HG02884 (cell line): Measurements from ENCODE around the gene RLN1.
"Not testable (repeated sequence)": the region's sequence is repeated elsewhere in the genome, so short reads cannot be mapped to it uniquely, and the experiment has no call there.

ENCODE experiments used
- ATAC-seq: cut with Tn5 transposase; IDR thresholded peaks from one replicate; pipeline ENCODE4 v1.9.1; 2021; ENCODE audit warnings: mild to moderate bottlenecking, moderate library complexity; ENCODE audit not compliant: unreplicated experiment

The RLN1 gene

DNA sequence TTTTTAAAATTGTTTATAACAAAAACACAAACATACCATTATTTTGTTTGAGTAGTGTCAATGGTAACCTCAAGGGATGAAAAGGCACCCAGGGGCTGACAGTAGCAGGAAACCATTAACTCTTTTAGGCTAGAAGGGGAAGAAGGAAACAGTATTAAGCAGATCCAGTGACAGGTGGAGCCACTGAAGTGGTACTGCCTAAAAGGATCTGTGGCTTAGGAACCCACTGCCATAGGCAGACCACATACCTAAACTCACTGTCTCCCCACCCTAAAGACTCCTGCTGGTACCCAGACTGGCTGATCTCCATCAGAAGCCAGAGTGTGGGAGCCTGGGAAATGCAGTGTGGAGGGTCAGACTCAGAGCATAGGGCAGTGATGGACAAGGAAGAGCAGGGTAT, 13.5 kb downstream of the RLN1 start:
- ATAC-seq, result no peak

DNA sequence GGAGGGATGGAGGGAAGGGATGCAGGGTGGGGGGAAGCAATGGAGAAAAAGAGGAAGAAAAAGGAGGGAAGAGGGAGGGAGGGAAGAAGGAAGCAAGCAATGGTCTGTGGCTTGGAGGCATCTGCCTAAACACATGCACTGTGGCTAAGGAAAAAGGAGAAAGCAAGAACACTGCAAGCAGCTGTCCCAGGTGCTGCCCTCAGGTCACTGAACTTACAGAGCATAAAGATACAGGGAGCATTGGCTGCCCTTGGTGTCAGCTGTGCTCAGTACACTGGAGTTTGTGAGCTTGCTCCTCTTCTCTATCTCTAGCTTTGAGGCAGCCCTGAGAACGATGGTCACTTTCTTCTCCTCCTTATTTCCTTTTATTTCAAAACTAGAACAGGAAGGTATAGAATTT, 18.1 kb downstream of the RLN1 start:
- ATAC-seq, result not testable (repeated sequence)

DNA sequence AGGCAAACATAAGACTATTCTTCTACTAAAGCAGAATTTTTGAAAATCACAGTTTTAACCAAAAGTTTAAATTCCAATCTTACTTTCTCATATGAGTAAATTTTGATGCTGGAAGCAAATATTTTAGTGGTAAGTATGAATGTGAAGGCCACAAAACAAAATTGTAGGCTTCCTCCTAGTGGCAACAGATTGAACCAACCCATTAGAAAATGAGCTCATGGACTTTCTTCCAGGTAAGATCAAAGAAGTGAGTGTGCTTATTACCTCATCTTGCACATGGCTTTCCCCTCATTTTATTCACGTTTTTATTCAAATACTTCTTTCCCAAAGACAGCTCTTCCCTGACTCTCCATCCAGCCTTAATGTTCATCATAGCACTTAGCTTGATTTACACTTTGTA, 18.6 kb downstream of the RLN1 start:
- ATAC-seq, result no peak

DNA sequence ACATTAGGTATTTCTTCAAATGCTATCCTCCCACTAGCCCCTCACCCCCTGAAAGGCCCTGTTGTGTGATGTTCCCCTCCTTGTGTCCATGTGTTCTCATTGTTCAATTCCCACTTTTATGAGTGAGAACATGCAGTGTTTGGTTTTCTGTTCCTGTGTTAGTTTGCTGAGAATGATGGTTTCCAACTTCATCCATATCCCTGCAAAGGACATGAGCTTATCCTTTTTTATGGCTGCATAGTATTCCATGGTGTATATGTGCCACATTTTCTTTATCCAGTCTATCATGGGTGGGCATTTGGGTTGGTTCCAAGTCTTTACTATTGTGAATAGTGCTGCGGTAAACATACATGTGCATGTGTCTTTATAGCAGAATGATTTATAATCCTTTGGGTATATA, 23.3 kb downstream of the RLN1 start:
- not testable (repeated sequence) for ATAC-seq

DNA sequence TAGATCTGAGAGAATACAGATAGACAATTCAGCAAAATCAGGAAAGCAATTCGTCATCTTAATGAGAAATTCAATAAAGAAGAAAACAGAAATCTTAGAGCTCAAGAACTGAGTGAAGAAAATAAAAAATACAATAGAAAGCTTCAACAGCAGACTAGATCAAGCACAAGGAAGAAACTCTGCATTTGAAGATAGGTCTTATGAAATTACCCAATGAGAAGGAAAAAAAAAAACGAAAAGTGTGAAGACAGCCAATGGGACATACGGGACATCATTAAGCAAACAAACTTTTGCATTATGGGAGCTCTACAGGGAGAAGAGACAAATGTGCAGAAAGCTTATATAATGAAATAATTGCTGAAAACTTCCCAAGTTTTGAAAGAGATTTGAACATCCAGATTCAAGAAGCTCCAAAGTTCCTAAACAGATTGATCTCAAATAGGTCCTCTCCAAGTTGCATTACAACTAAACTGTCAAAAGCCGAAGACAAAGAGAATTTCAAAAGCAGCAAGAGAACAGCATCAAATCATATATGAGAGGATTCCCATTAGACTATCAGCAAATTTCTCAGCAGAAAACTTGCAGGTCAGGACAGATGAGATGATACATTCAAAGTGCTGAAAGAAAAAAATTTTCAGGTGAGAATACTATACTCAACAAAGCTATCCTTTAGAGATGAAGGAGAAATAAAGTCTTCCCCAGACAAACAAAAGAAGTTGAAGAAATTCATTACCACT, 24.3 kb downstream of the RLN1 start:
- no peak for ATAC-seq

DNA sequence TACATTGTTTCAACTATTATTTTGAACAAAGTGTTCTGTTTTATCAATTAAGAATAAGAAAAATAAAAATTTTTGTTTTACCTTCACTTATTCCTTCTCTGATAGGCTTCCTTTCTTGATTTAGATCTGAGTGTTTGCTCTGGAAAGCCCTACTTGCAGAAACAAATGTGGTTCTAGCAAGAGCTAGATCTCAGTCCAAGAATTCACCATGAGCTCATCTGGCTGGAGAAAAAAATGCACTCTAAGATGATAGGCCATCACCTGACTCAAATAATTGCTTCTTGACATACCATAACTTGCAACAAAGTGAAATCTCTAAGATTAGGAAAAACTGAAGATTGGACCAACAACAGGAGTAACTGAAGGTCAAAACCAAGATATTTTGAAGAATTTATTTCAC, 28.8 kb downstream of the RLN1 start:
- no peak for ATAC-seq

DNA sequence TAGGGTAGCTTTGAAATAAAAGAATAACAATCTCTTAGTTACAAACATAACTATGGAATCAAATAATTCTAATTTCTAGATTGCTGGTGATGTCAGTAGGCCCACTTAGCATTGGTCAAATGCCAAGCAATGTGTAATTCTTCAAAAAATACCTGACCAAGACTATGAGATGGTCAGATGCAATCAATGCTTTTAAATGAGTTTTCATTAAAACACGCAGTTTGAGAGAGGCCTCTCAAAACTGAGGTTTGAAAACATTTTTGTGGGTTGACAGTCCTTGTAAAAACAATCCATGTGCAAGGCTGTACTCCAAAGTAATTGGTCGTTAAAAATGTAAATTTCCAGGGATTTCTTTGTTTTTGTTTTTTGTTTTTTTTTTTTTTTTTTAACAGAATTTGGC, 33.9 kb downstream of the RLN1 start:
- no peak for ATAC-seq

DNA sequence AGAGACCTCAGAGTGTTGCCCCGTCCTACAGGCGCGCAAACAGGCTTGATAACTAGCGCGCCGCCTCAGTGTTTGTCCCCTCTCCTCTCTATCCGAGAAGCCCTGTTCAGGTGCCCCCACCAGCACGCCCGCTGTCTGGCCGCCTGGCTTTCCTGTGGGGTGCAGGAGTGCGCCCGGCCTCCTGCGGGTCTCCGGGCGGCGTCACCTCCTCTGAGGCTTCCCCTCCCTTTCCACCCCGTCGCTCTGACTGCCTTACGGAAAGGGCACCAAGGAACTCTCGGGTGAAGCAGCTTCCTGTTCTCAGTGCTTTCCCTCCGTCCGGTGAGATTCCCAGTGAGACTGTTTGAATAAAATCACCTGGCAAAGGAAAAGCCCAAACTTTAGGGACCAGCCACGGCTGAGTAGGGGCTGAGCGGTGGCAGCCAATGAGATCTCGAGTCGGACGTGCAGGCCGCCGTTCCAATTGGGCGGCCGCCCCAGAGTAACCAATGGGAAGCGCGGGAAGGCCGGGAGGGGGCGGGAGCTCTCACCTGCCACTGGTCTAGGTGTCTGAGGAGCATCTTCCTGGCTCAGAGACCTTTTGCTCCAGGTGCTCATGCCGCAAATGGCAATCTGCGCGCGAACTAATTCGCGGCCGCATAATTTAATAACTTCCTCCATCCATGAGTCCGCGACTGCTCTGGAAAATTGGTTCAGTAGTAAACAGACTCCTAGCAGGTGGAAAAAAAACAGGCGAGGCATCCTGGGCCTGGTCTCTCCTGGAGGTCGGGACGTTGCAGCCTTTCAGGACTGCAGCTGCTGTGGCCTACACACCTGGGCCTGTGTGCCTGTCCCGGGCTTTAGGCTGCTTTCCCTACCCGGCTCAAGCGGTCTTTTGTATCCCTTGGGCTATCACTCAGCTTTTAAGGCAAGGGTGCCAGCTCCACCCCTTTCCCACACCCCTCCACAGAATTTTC, 35.6 kb downstream of the RLN1 start, which contains the start of gene RLN2:
Gene RLN2, minus strand, starts transcription at position 877 of the 956 bp plus-strand sequence. Its CDS starts 136 bp downstream, at position 741.
- ATAC-seq, result peak; percentile 98

DNA sequence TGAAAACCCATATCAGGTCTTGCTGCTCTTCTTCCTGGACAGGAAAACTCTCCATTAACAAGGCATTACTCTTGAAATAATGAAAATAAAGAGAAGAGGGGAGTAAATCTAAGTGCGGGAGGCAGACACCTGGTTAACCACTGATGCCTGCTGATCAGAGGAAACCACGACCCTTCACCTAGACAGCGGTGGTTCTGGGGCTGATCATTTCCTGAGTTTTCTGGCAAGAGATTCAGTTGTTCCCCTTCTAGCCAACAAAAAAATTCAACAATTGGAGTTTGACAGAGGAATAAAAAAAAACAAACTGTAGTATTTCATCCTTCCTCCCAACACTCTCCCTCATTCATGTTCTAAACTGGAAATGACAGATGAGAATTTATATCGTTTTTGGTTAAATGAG, 38.1 kb downstream of the RLN1 start:
- ATAC-seq, result no peak

DNA sequence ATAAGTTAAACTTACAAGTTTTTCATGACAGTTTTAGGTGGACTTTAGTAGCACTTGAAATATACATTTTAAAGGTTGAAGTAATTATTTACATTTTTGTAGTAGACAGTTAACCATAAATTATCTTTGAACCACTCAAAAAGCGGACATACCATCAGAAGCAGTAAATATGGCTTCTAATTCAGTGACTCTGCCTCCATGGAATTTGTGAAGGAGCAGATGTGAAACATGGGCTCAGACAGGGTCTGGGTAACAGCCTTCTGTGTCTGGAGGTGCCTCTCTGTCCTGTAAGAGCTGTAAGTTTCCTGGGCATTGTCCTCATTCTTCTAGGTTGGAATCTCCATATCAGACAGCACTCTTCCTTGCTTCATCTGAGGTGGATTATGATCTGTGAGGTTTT, 47.5 kb downstream of the RLN1 start:
- ATAC-seq, result no peak

DNA sequence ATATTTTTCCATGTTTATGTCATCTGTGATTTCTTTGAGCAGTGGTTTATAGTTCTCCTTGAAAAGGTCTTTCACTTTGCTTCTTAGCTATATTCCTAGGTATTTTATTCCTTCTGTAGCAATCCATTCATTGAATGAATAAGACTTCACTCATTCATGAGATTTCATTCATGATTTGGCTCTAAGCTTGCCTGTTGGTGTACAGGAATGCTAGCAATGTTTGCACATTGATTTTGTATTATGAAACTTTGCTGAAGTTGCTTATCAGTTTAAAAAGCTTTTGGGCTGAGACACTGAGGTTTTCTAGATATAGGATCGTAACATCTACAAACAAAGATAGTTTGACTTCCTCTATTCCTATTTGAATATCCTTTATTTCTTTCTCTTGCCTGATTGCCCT, 51.1 kb downstream of the RLN1 start:
- no peak for ATAC-seq

DNA sequence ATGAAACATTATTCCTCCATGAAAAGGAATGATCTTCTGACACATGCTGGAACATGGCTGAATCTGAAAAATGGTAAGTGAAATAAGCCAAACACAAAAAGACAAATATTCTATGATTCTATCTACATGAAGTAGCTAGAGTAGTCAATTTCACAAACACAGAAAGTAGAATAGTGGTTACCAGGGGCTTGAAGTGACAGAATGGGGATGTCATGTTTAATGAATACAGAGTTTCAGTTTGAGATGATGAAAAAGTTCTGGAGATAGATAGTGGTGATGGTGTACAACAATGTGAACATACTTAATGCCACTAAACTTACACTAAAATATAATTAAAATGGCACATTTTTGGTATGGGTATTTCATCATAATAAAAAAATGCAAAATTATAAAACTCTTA, 53.4 kb downstream of the RLN1 start:
- no peak for ATAC-seq
